Hepatocyte (in vitro differentiated cells): ENCODE measurements around the gene FAM110A. TPM values are rescaled to one million over a fixed set of nuclear protein-coding genes. Genes with fewer than 3 reads are reported as not detected.

ENCODE experiments used
- DNase-seq: peaks from one replicate; pipeline ENCODE4 v3.0.0-alpha.2; 2016; ENCODE audit warnings: low spot score
- H2AFZ ChIP-seq: fragments of 200-600 bp; sonication (generic); 2 replicates; pipeline ENCODE4 v1.6.0; 2016; ENCODE audit warnings: antibody characterized with exemption, mild to moderate bottlenecking
- H3K27ac ChIP-seq: fragments of 200-600 bp; sonication (generic); 2 replicates; pipeline ENCODE4 v1.5.1; 2016; ENCODE audit warnings: mild to moderate bottlenecking
- H3K27me3 ChIP-seq: fragments of 200-600 bp; sonication (generic); 2 replicates; pipeline ENCODE4 v1.6.1; 2016
- H3K36me3 ChIP-seq: fragments of 200-600 bp; sonication (generic); replicated peaks from 2 replicates; pipeline ENCODE4 v1.5.1; 2016; ENCODE audit warnings: low read depth; ENCODE audit not compliant: insufficient read depth
- H3K4me1 ChIP-seq: fragments of 200-600 bp; sonication (generic); 2 replicates; pipeline ENCODE4 v1.5.1; 2016; ENCODE audit warnings: mild to moderate bottlenecking, moderate library complexity; ENCODE audit not compliant: insufficient read depth
- H3K4me2 ChIP-seq: fragments of 200-600 bp; sonication (generic); 2 replicates; pipeline ENCODE4 v1.6.0; 2016
- H3K4me3 ChIP-seq: fragments of 200-600 bp; sonication (generic); 2 replicates; pipeline ENCODE4 v1.5.1; 2016; ENCODE audit warnings: mild to moderate bottlenecking
- H3K79me2 ChIP-seq: fragments of 200-600 bp; sonication (generic); 2 replicates; pipeline ENCODE4 v1.6.0; 2017; ENCODE audit warnings: mild to moderate bottlenecking
- H3K9me2 ChIP-seq: fragments of 200-600 bp; sonication (generic); replicated peaks from 2 replicates; pipeline ENCODE4 v1.6.0; 2017; ENCODE audit warnings: mild to moderate bottlenecking; ENCODE audit not compliant: insufficient read depth
- H3K9me3 ChIP-seq: fragments of 200-600 bp; sonication (generic); 2 replicates; pipeline ENCODE4 v1.5.1; 2016; ENCODE audit warnings: low read depth, mild to moderate bottlenecking
- H4K20me1 ChIP-seq: fragments of 200-600 bp; sonication (generic); 2 replicates; pipeline ENCODE4 v1.6.0; 2016; ENCODE audit warnings: mild to moderate bottlenecking; ENCODE audit not compliant: insufficient read depth, poor library complexity, severe bottlenecking
- CTCF ChIP-seq: fragments of 200-600 bp; sonication (generic); IDR thresholded peaks from 2 replicates; pipeline ENCODE4 v1.5.1; 2016; ENCODE audit warnings: antibody characterized with exemption, mild to moderate bottlenecking; ENCODE audit not compliant: poor library complexity
- EZH2 ChIP-seq: fragments of 200-600 bp; sonication (generic); IDR thresholded peaks from 2 replicates; pipeline ENCODE4 v1.6.1; 2016; ENCODE audit warnings: antibody characterized with exemption, mild to moderate bottlenecking, borderline replicate concordance
- EZH2phosphoT487 ChIP-seq: fragments of 200-600 bp; sonication (generic); IDR thresholded peaks from one replicate; pipeline ENCODE4 v1.6.1; 2018; ENCODE audit warnings: antibody characterized with exemption, mild to moderate bottlenecking, low read depth, moderate library complexity; ENCODE audit not compliant: unreplicated experiment, severe bottlenecking
- WGBS: methylation state at CpG from one replicate; pipeline ENCODE4 v1.1.6; 2016; ENCODE audit warnings: low lambda C conversion rate; ENCODE audit errors: missing lambda C conversion rate; 5-methylcytosine and 5-hydroxymethylcytosine counted together
- polyA plus RNA-seq: library from polyadenylated mRNA; unstranded; fragments of >200 nt; fragmentation: Nextera tagmentation; extraction: Ambion mirVana; gene quantifications from 2 replicates; pipeline ENCODE4 v1.2.1, GENCODE V29; 2016
- total RNA-seq: library from RNA; depleted of rRNA; stranded (reverse); fragments of >200 nt; gene quantifications from 2 replicates; pipeline ENCODE4 v1.2.3, GENCODE V29; 2014

Gene FAM110A
- total and polyA plus RNA-seq, 2 experiments from 2014 or later = 4.6 to 6.1 TPM

- 8% methylated on average over 51 of the region's 59 CpGs for whole genome bisulfite sequencing
- H3K9me3 ChIP-seq = no peaks in the 10 kb centered on the region
- H3K9me2 ChIP-seq = no peaks in the 10 kb centered on the region
- peak overlapping the region; percentile 33 for H3K4me3 ChIP-seq
- DNase-seq = peak; percentile 65
- no peaks in the 10 kb centered on the region for H3K4me1 ChIP-seq
- H2AFZ ChIP-seq = peak overlapping the region; percentile 89
- H3K4me2 ChIP-seq = peak overlapping the region; percentile 98
- H3K79me2 ChIP-seq = peaks cover 6% of the 10 kb centered on the region
- peaks cover 4% of the 10 kb centered on the region for H3K27me3 ChIP-seq
- no peak for TF ChIP-seq EZH2
- no peak for TF ChIP-seq CTCF
- TF ChIP-seq EZH2phosphoT487 = no peak
- H4K20me1 ChIP-seq = no peaks in the 10 kb centered on the region
- no peaks in the 10 kb centered on the region for H3K36me3 ChIP-seq
- H3K27ac ChIP-seq = no peak overlapping the region
These were observed 7.5 kb downstream of the FAM110A start for GRCh38 chr20:840858-841567.

- no peaks in the 10 kb centered on the region for H3K36me3 ChIP-seq
- no peak overlapping the region for H3K27ac ChIP-seq
- H3K79me2 ChIP-seq = peaks cover 6% of the 10 kb centered on the region
- no peaks in the 10 kb centered on the region for H3K9me2 ChIP-seq
- WGBS = 8% methylated on average over 49 of the region's 62 CpGs
- peak overlapping the region; percentile 89 for H2AFZ ChIP-seq
- TF ChIP-seq EZH2phosphoT487 (no peak), CTCF (no peak), EZH2 (no peak)
- no peaks in the 10 kb centered on the region for H3K4me1 ChIP-seq
- peak overlapping the region; percentile 33 for H3K4me3 ChIP-seq
- H3K9me3 ChIP-seq = no peaks in the 10 kb centered on the region
- H3K4me2 ChIP-seq = peak overlapping the region; percentile 98
- no peaks in the 10 kb centered on the region for H4K20me1 ChIP-seq
- H3K27me3 ChIP-seq = peaks cover 4% of the 10 kb centered on the region
- no peak for DNase-seq
These were observed 8.3 kb downstream of the FAM110A start for GRCh38 chr20:841568-842546.

- 79% methylated on average over 2 of the region's 2 CpGs for WGBS
- H2AFZ ChIP-seq = no peak overlapping the region
- no peaks in the 10 kb centered on the region for H3K9me3 ChIP-seq
- no peak for TF ChIP-seq CTCF
- no peak for TF ChIP-seq EZH2
- no peak for TF ChIP-seq EZH2phosphoT487
- no peak overlapping the region for H3K4me3 ChIP-seq
- no peaks in the 10 kb centered on the region for H3K4me1 ChIP-seq
- no peaks in the 10 kb centered on the region for H3K9me2 ChIP-seq
- H3K27me3 ChIP-seq = peaks cover 4% of the 10 kb centered on the region
- H3K36me3 ChIP-seq = no peaks in the 10 kb centered on the region
- no peak for DNase-seq
- H3K27ac ChIP-seq = no peak overlapping the region
- peak overlapping the region; percentile 98 for H3K4me2 ChIP-seq
- H4K20me1 ChIP-seq = no peaks in the 10 kb centered on the region
- H3K79me2 ChIP-seq = peaks cover 6% of the 10 kb centered on the region
These were observed 9.0 kb downstream of the FAM110A start for GRCh38 chr20:842547-842940.
